ENCODE data around the gene BCL11B.

- no peak for TF ChIP-seq GATA2 (IDR thresholded peaks at IDR 0.05; ENCODE audit: low read depth, low read length)
- no peak for TF ChIP-seq GATA3 (IDR thresholded peaks at IDR 0.05; ENCODE audit: low read depth, low read length)
These were observed 32.3 kb downstream of the BCL11B start for GRCh38 chr14:99239661-99240092.

Measured in SH-SY5Y (cell line).